Thymus (tissue), 11 donors: ENCODE results near the gene UCK2. TPM values are rescaled to one million over a fixed set of nuclear protein-coding genes. Genes with fewer than 3 reads are reported as not detected.

Source experiments
- DNase-seq, 9 donors: peaks; one replicate each; pipeline ENCODE4 v3.0.0-alpha.2; 2013; ENCODE audit warnings: low spot score in 9 of 9, low read depth in 6 of 9, missing footprints in 1 of 9
- H3K27ac ChIP-seq, 2 donors: one replicate each; pipeline ENCODE4 v1.5.1; 2013; ENCODE audit warnings: control low read depth in 1 of 2, low read depth in 1 of 2, low read length in 1 of 2, mild to moderate bottlenecking in 1 of 2, moderate library complexity in 1 of 2
- H3K27me3 ChIP-seq, 2 donors: one replicate each; pipeline ENCODE4 v1.5.1; 2013; ENCODE audit warnings: low read length in 1 of 2; ENCODE audit not compliant: control insufficient read depth in 2 of 2, insufficient read depth in 1 of 2
- H3K36me3 ChIP-seq, 2 donors: one replicate each; pipeline ENCODE4 v1.5.1; 2013; ENCODE audit warnings: low read length in 1 of 2, mild to moderate bottlenecking in 1 of 2, moderate library complexity in 1 of 2; ENCODE audit not compliant: control insufficient read depth in 2 of 2, insufficient read depth in 2 of 2
- H3K4me1 ChIP-seq, 2 donors: one replicate each; pipeline ENCODE4 v1.5.1; 2013; ENCODE audit warnings: low read length in 2 of 2; ENCODE audit not compliant: control insufficient read depth in 2 of 2, insufficient read depth in 2 of 2
- H3K4me3 ChIP-seq, 2 donors: one replicate each; pipeline ENCODE4 v1.5.1; 2013; ENCODE audit warnings: low read length in 2 of 2, control low read depth in 1 of 2, mild to moderate bottlenecking in 1 of 2
- H3K9me3 ChIP-seq, 2 donors: one replicate each; pipeline ENCODE4 v1.5.1; 2013; ENCODE audit warnings: low read length in 1 of 2, mild to moderate bottlenecking in 1 of 2; ENCODE audit not compliant: control insufficient read depth in 2 of 2, insufficient read depth in 1 of 2
- WGBS: extraction: QIAGEN DNeasy Blood & Tissue Kit; methylation state at CpG from one replicate; pipeline ENCODE4 v1.1.7; 2013; 5-methylcytosine and 5-hydroxymethylcytosine counted together
- polyA plus RNA-seq: library from polyadenylated mRNA; stranded (reverse); fragments of 200-250 nt; gene quantifications from one replicate; pipeline ENCODE4 v1.2.3, GENCODE V29; 2013
- total RNA-seq: library from RNA; stranded (reverse); fragments of 120-200 nt; gene quantifications from one replicate; pipeline ENCODE4 v1.2.4, GENCODE V29; 2013
- donor health status: healthy.

Gene UCK2
- total and polyA plus RNA-seq, 2 donors, result 13.2 to 32.6 TPM

DNA sequence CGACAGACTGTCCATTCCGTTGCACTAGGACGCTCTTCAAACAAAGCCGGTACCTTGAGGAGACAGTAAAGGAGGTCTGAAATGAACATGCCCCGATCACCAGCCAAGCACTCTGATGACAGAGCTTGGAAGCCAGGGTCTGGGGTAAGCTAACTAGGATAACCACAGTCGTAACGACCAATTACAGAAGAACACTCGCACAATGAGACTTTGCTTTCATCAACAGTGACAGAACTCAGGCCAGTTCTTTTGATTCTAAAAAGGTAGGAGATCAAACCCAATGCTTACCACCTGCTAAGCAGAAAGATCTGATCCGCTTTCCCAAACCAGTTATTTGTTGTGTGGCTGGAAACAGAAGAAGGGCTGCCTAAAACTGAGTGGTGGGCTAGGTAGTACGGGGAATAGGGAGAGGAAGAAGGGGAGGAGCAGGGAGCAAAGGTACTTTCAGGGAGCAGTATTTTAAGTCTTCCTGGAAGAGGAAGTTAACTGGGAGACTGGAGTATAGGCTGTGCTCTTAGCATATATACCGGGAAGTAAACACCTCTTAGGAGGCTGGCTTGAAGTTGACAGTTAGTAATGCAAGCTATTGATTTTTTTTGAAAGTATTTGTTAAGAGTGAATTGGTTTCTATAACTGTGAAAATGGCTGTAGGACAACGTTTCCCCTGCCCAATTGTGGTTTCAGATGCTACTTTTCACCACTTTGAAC is 38.4 kb downstream of the UCK2 start:
- no peak overlapping the region for H3K4me3 ChIP-seq
- H3K27ac ChIP-seq, result no peak overlapping the region
- DNase-seq, result no peak
- no peaks in the 10 kb centered on the region for H3K36me3 ChIP-seq
- H3K27me3 ChIP-seq, result no peaks in the 10 kb centered on the region
- 70% methylated on average over 12 of the region's 12 CpGs for WGBS
- H3K9me3 ChIP-seq, result no peaks in the 10 kb centered on the region
- H3K4me1 ChIP-seq, result peaks cover 31 to 39% of the 10 kb centered on the region in 2 donors

DNA sequence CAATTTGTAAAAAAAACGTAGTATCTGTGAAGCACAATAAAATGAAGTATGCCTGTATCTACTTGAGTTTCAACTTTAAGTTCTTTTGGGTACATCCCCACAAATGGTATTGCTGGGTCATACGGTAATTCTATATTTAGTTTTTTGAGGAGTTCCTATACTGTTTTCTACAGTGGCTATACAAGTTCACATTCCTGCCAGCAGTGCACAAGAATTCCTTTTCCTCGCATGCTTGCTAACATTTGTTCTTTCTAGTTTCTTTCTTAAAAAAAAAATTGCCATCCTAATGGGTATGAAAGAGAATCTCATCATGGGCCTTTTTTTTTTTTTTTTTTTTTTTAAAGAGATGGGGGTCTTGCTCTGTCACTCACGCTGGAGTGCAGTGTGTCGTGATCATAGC is 41.9 kb downstream of the UCK2 start:
- peaks cover 26 to 35% of the 10 kb centered on the region in 2 donors for H3K4me1 ChIP-seq
- WGBS, result 79% methylated on average over 5 of the region's 5 CpGs

GRCh38 chr1:165871311-165872067 is 44.1 kb downstream of the UCK2 start:
- H3K27me3 ChIP-seq, result no peaks in the 10 kb centered on the region

More for the DNA sequence above, 41.9 kb downstream of the UCK2 start:
- DNase-seq, result no peak
- Histone ChIP-seq H3K9me3 (no peaks in the 10 kb centered on the region), H3K27me3 (no peaks in the 10 kb centered on the region), H3K27ac (no peak overlapping the region), H3K4me3 (no peak overlapping the region), H3K36me3 (no peaks in the 10 kb centered on the region)

DNA sequence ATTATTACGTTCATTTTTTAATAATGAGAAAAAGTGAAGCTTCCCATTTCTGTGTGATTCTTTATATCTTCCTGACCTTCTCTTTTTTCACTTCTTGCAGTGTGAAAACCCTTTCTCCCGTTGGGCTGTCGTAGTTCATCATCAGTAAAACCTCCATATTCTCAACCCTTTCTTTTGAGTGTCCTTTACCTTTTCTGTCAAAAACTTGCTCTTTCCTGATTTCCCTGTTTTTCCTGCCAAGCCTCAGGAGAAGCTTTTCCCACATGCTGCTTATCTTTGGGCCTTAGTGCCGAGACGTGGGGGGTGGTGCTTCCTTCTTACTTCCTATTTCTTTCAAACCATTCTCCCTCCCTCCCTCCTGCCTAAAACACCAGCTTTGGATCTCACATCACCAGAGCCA is 46.1 kb downstream of the UCK2 start:
- H3K4me1 ChIP-seq, result peaks cover 28 to 37% of the 10 kb centered on the region in 2 donors
- 69% methylated on average over 5 of the region's 5 CpGs for WGBS
- H3K36me3 ChIP-seq, result no peaks in the 10 kb centered on the region
- no peaks in the 10 kb centered on the region for H3K27me3 ChIP-seq
- H3K9me3 ChIP-seq, result peaks cover 0 to 3% of the 10 kb centered on the region in 2 donors
- no peak overlapping the region for H3K27ac ChIP-seq
- H3K4me3 ChIP-seq, result no peak overlapping the region
- DNase-seq, result no peak

More at GRCh38 chr1:165871311-165872067, 44.1 kb downstream of the UCK2 start:
- Histone ChIP-seq H3K36me3 (no peaks in the 10 kb centered on the region), H3K27ac (peak overlapping the region; percentile 66 to 70), H3K4me3 (no peak overlapping the region), H3K9me3 (no peaks in the 10 kb centered on the region), H3K4me1 (peaks cover 30 to 37% of the 10 kb centered on the region in 2 donors)
- 24% methylated on average over 4 of the region's 4 CpGs for WGBS
- peak; percentile 54 to 94 (median 77) for DNase-seq

DNA sequence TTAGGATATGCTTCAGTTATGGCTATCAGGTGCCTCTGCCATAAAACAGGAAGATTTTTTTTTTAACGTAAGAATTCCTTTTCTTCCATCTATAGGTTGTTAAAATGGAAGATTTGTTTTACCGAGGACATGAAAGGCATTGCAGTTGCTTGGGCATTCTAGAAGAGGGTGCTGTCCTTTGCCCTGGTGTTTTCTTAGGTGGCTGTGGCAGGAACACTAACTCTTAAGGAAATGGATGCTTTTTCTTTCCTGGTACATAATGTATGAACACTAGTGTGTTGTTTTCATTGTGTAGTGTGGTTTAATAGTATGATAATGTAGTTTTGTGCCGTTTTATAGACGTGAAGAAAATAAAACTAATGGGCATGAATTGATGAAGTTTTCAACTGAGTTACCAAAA is 47.2 kb downstream of the UCK2 start:
- Histone ChIP-seq H3K27me3 (no peaks in the 10 kb centered on the region), H3K36me3 (no peaks in the 10 kb centered on the region), H3K27ac (no peak overlapping the region), H3K9me3 (peaks cover 0 to 3% of the 10 kb centered on the region in 2 donors), H3K4me3 (no peak overlapping the region), H3K4me1 (peaks cover 26 to 35% of the 10 kb centered on the region in 2 donors)
- DNase-seq, result no peak
- WGBS, result 95% methylated on average over 4 of the region's 4 CpGs

- WGBS, result 10% methylated on average over 3 of the region's 3 CpGs
- Histone ChIP-seq H3K9me3 (peaks cover 0 to 3% of the 10 kb centered on the region in 2 donors), H3K4me3 (no peak overlapping the region), H3K36me3 (no peaks in the 10 kb centered on the region), H3K27ac (no peak overlapping the region), H3K4me1 (peaks cover 26 to 32% of the 10 kb centered on the region in 2 donors), H3K27me3 (no peaks in the 10 kb centered on the region)
- DNase-seq, result peak in 1 of 9 donors; percentile 46
Measured at GRCh38 chr1:165875171-165875570, 47.8 kb downstream of the UCK2 start.

DNA sequence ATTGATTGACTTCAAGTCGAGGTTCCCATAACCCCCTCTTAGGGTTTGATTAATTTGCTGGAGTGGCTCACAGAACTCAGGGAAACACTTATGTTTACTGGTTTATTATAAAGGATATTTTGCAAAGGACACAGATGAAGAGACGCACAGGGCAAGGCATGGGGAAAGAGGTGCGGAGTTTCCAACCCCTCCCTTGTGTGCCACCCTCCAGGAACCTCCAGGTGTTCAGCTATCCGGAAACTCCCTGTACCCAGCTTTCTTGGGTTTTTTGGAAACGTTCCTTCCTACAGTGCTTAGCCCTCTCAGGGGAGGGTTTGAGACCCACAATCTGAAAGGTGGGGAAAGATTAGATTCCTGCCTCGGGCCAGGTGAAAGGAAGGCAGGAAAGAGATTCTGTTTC is 48.2 kb downstream of the UCK2 start:
- DNase-seq, result no peak
- Histone ChIP-seq H3K36me3 (no peaks in the 10 kb centered on the region), H3K4me3 (no peak overlapping the region), H3K4me1 (peaks cover 26 to 29% of the 10 kb centered on the region in 2 donors), H3K9me3 (peaks cover 0 to 3% of the 10 kb centered on the region in 2 donors), H3K27me3 (no peaks in the 10 kb centered on the region), H3K27ac (no peak overlapping the region)
- WGBS, result 24% methylated on average over 6 of the region's 6 CpGs

DNA sequence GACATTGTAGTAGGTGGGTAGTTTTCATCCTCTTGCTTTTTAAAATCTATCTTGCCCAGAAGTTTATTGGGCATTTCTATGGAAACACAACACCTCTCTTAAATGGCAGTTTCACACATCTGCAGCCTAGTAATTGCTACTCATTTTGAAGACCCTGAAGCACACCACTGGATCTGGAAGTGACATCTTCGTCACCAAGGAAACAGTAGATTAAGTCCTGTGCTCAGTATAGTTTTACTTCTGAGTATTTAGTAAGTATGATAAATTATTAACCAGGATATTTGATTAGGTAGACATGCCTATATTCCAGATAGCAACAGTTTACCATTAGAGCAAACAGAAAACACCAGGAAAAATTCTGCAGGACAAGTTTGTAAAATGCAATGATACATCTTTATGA is 48.7 kb downstream of the UCK2 start:
- H3K36me3 ChIP-seq, result no peaks in the 10 kb centered on the region
- no peaks in the 10 kb centered on the region for H3K27me3 ChIP-seq
- no peak for DNase-seq
- H3K27ac ChIP-seq, result no peak overlapping the region
- 97% methylated on average over 1 of the region's 1 CpG for WGBS
- peaks cover 0 to 3% of the 10 kb centered on the region in 2 donors for H3K9me3 ChIP-seq
- peaks cover 21 to 24% of the 10 kb centered on the region in 2 donors for H3K4me1 ChIP-seq
- H3K4me3 ChIP-seq, result no peak overlapping the region

DNA sequence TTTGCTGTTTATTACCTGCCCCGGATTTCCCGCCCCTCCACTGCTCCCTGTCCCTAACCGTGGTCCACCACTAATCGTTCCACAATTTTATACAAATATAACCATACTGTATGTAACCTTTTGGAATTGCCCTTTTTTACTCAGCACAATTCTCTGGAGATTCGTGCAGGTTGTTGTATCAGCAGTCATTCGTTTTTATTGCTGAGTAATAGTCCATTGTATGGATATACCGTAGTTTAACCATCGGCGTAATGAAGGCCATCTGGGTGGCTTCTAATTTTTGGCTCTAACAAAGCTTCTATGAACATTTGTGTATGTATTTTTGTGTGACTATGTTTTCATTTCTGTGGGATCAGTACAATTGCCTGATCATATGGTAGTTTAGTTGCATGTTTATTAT is 50.0 kb downstream of the UCK2 start:
- no peak for DNase-seq
- Histone ChIP-seq H3K36me3 (peaks cover 0 to under 1% of the 10 kb centered on the region in 2 donors), H3K4me3 (no peak overlapping the region), H3K9me3 (peaks cover 0 to 3% of the 10 kb centered on the region in 2 donors), H3K4me1 (peaks cover 14 to 15% of the 10 kb centered on the region in 2 donors), H3K27ac (no peak overlapping the region), H3K27me3 (no peaks in the 10 kb centered on the region)
- WGBS, result 98% methylated on average over 9 of the region's 9 CpGs
